LNCAP (cell line): ENCODE measurements around the gene AQP10.

Source experiments
- CTCF ChIP-seq: fragments of 450-650 bp; IDR thresholded peaks from 2 replicates; pipeline ENCODE4 v1.5.1; 2017; ENCODE audit warnings: mild to moderate bottlenecking

AQP10 gene

GRCh38 chr1:154320882-154321608 lies at the start of gene AQP10:
Gene AQP10, plus strand, starts transcription at chr1:154321093. Its CDS starts 63 bp downstream, at chr1:154321156.
- TF ChIP-seq CTCF = no peak

GRCh38 chr1:154272217-154272998 lies 48.5 kb upstream of the AQP10 start, which contains the start of gene HAX1:
Gene HAX1, plus strand, starts transcription at chr1:154272629. Its CDS starts 95 bp downstream, at chr1:154272724.
- peak; percentile 92 for TF ChIP-seq CTCF

GRCh38 chr1:154272999-154273563 lies 47.8 kb upstream of the AQP10 start:
- TF ChIP-seq CTCF = no peak

- TF ChIP-seq CTCF = peak; percentile 37; the same call in 1 of the 2 replicates
Observed at GRCh38 chr1:154276797-154277196, 44.1 kb upstream of the AQP10 start.

- no peak for TF ChIP-seq CTCF
Observed at GRCh38 chr1:154288661-154289060, 32.2 kb upstream of the AQP10 start.

GRCh38 chr1:154290921-154291320 lies 30.0 kb upstream of the AQP10 start:
- TF ChIP-seq CTCF = no peak

GRCh38 chr1:154295408-154296235 lies 25.3 kb upstream of the AQP10 start:
- TF ChIP-seq CTCF = no peak
